Erythroblast (primary cell): Measurements from ENCODE around the gene RTL9.
A peak's percentile ranks its signal among the peaks of the same experiment; 100 is the strongest.

Source experiments
- GATA1 ChIP-seq: IDR thresholded peaks from 2 replicates; pipeline ENCODE4 v1.6.1; 2011; ENCODE audit warnings: low read depth, mild to moderate bottlenecking, control low read depth, low read length, moderate library complexity
- POLR2A ChIP-seq: IDR thresholded peaks from 2 replicates; pipeline ENCODE4 v1.6.1; 2011; ENCODE audit warnings: mild to moderate bottlenecking, low read length

- TF ChIP-seq POLR2A (peak; percentile 62), GATA1 (no peak)
These were observed 19.7 kb upstream of the RTL9 start for GRCh38 chrX:110338935-110339334.
